ENCODE measurements around the gene CD320. TPM values are rescaled to one million over a fixed set of nuclear protein-coding genes. Genes with fewer than 3 reads are reported as not detected.
"Not testable (repeated sequence)": the region's sequence is repeated elsewhere in the genome, so short reads cannot be mapped to it uniquely, and the experiment has no call there.

CD320 gene
- 68.8 TPM for polyA plus RNA-seq (2013, experiment 1 of 2)
- 67.1 TPM for polyA plus RNA-seq (2013, experiment 2 of 2)

DNA sequence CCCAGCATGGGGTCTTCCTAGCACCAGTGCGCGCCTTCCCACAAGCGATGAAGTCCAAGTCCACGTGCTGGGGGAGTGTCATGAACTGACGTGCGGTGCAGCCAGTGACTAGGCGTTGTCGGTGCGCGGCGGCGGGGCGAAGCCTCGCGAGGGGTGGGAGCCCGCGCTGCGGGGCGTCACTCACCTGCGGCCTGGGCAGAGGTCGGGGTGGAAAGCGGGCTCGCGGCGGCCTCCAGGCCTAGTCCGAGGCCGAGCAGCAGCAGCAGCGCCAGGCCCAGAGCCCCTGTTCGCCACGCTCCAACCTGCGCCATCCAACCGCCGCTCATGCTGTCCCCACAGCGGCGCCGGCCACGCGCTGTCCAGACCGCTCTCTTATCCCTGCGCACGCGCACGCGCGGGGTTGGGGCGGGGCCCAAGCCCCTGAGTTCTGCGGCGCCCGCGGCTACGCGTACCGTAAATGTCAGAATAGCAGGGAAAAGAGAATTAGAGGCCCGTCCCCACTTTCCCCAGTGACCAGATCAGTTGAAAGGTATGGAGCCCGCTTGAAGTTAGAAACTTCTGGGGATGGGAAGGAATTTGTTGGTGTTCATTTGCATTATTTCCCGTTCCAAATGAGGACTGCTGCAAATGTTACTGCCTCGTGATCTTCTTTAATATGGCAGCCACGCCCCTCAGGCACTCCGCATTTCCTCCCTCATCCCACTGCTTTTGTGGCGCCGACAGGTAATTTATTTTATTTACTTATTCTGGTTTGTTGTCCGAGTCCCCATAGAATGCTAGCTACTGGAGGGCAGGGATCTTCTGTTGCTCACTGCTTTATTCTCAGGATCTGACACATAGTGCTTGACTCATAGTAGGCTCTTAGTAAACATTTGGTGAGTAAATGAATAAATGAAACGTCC is at the start of gene CD320:
Gene CD320, minus strand, starts transcription at position 394 of the 902 bp plus-strand sequence. Its CDS starts 68 bp downstream, at position 326.
- H3K27ac ChIP-seq (ENCODE audit: low read depth, low read length), result peak within 1 kb of the TSS; percentile 82
- no peaks in the 10 kb centered on the region for H3K9me3 ChIP-seq (ENCODE audit: insufficient read depth, low read depth, low read length)
- 0 out of 2 replicates have a peak, but pooled peaks cover 3% of the 10 kb centered on the region for H3K4me1 ChIP-seq (ENCODE audit: insufficient read depth, low read length)
- WGBS, result 1% methylated on average over 61 of the region's 63 CpGs
- H3K9ac ChIP-seq (ENCODE audit: low read depth, low read length), result peak within 1 kb of the TSS; percentile 87
- H3K36me3 ChIP-seq (ENCODE audit: insufficient read depth, low read length), result peaks cover 34% of the 10 kb centered on the region
- peak within 1 kb of the TSS; percentile 79 for H3K4me3 ChIP-seq (ENCODE audit: low read length)
- no peaks in the 10 kb centered on the region for H3K27me3 ChIP-seq (ENCODE audit: insufficient read depth, low read length)

GRCh38 chr19:8357007-8357521 is 48.9 kb upstream of the CD320 start:
- H3K4me1 ChIP-seq (ENCODE audit: insufficient read depth, low read length), result peaks cover 13% of the 10 kb centered on the region; the same call in 1 of the 2 replicates
- no peak overlapping the region for H3K4me3 ChIP-seq (ENCODE audit: low read length)
- peaks cover 5% of the 10 kb centered on the region; the same call in 1 of the 2 replicates for H3K27me3 ChIP-seq (ENCODE audit: insufficient read depth, low read length)
- H3K9me3 ChIP-seq (ENCODE audit: insufficient read depth, low read depth, low read length), result no peaks in the 10 kb centered on the region
- WGBS, result 94% methylated on average over 4 of the region's 4 CpGs
- H3K27ac ChIP-seq (ENCODE audit: low read depth, low read length), result no peak overlapping the region
- H3K36me3 ChIP-seq (ENCODE audit: insufficient read depth, low read length), result no peaks in the 10 kb centered on the region
- H3K9ac ChIP-seq (ENCODE audit: low read depth, low read length), result no peak overlapping the region

DNA sequence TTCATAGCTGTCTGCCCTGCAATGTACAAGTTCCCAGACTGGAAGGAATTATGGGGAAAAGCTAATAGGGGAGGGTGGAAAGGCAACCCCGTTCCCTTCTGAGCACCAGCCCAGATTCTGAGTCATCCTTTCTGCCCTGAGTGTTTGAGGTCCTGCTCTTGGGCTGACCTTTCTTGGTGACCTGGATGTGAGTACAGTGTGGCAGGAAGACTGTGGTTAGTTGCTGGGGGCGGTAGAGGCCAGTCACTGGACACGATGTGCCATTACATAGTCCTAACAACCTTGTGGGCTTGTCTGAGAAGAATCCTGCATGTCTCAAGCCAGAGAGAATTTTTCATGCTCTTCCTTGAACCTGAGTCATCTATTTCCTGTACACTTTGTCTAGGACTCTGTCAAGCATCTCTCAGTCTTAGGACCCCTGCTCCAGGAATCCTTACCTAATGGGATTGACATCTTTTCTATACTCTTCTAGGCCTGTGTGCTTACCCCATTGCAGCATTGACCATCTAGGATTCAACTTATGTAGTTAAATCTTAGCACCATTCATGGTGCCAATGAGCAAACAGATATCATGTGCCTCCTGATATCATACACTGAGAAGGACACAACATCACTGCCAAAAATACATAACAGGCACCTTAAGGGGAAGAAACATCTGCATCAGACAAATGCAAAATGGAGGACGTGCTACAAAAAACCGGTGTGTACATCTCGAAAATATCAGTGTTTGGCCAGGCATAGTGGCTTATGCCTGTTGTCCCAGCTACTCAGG is 47.7 kb upstream of the CD320 start:
- WGBS, result 86% methylated on average over 6 of the region's 6 CpGs
- Histone ChIP-seq H3K9ac (ENCODE audit: low read depth, low read length) (no peak overlapping the region), H3K36me3 (ENCODE audit: insufficient read depth, low read length) (no peaks in the 10 kb centered on the region), H3K27ac (ENCODE audit: low read depth, low read length) (no peak overlapping the region), H3K9me3 (ENCODE audit: insufficient read depth, low read depth, low read length) (no peaks in the 10 kb centered on the region), H3K4me1 (ENCODE audit: insufficient read depth, low read length) (peaks cover 10% of the 10 kb centered on the region; the same call in 1 of the 2 replicates), H3K4me3 (ENCODE audit: low read length) (no peak overlapping the region), H3K27me3 (ENCODE audit: insufficient read depth, low read length) (no peaks in the 10 kb centered on the region)

DNA sequence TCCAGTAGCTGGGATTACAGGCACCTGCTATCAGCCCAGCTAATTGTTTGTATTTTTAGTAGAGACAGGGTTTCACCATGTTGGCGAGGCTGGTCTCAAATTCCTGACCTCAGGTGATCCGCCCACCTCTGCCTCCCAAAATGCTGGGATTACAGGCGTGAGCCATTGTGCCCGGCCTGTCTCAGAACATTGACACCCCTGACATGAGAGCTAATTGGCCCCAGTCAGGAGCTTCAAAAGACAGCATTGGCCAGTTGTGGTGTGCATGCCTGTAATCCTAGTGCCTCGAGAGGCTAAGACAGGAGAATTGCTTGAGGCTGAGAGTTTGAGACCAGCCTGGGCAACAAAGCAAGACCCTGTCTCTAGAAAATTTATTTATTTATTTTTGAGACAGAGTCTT is 44.7 kb upstream of the CD320 start:
- not testable (repeated sequence) for H3K27ac ChIP-seq (ENCODE audit: low read depth, low read length); H3K27me3 ChIP-seq (ENCODE audit: insufficient read depth, low read length); H3K36me3 ChIP-seq (ENCODE audit: insufficient read depth, low read length); H3K9ac ChIP-seq (ENCODE audit: low read depth, low read length); H3K9me3 ChIP-seq (ENCODE audit: insufficient read depth, low read depth, low read length)
- H3K4me1 ChIP-seq (ENCODE audit: insufficient read depth, low read length), result peaks cover 10% of the 10 kb centered on the region; the same call in 1 of the 2 replicates
- WGBS, result 52% methylated on average over 5 of the region's 5 CpGs
- peak overlapping the region; percentile 40 for H3K4me3 ChIP-seq (ENCODE audit: low read length)

DNA sequence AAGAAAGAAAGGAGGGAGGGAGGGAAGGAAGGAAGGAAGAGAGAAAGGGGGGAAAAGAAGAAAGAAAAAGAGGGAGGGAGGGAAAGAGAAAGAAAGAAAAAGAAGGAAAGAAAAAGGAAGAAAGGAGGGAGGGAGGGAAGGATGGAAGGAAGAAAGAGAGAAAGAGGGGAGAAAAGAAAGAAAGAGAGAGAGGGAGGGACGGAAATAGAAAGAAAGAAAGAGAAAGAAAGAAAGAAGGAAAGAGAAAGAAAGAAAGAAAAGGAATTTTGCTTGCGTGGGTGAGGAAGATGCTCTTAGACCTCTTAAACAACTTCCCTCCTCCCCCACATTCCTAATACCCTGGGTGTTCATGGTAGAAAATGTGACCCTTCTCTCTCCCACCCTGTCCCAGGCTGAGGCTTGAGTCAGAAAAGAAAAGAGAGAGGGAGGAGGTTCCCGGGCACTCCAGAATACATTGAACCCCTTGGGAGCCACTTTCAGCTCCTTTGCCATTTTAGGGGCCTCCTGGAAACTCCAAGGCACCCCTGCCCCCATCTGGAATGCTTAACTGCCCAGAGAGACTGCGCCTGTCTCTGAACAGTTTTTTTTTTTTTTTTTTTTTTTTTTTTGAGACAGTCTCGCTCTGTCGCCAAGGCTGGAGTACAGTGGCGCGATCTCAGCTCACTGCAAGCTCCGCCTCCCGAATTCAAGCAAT is 44.1 kb upstream of the CD320 start:
- Histone ChIP-seq H3K36me3 (ENCODE audit: insufficient read depth, low read length) (no peaks in the 10 kb centered on the region), H3K27ac (ENCODE audit: low read depth, low read length) (no peak overlapping the region; the same call in 1 of the 2 replicates), H3K9me3 (ENCODE audit: insufficient read depth, low read depth, low read length) (no peaks in the 10 kb centered on the region), H3K4me3 (ENCODE audit: low read length) (peak overlapping the region; percentile 40), H3K27me3 (ENCODE audit: insufficient read depth, low read length) (no peaks in the 10 kb centered on the region), H3K4me1 (ENCODE audit: insufficient read depth, low read length) (peaks cover 10% of the 10 kb centered on the region; the same call in 1 of the 2 replicates), H3K9ac (ENCODE audit: low read depth, low read length) (peak overlapping the region; percentile 36; the same call in 1 of the 2 replicates)
- WGBS, result 26% methylated on average over 9 of the region's 10 CpGs

DNA sequence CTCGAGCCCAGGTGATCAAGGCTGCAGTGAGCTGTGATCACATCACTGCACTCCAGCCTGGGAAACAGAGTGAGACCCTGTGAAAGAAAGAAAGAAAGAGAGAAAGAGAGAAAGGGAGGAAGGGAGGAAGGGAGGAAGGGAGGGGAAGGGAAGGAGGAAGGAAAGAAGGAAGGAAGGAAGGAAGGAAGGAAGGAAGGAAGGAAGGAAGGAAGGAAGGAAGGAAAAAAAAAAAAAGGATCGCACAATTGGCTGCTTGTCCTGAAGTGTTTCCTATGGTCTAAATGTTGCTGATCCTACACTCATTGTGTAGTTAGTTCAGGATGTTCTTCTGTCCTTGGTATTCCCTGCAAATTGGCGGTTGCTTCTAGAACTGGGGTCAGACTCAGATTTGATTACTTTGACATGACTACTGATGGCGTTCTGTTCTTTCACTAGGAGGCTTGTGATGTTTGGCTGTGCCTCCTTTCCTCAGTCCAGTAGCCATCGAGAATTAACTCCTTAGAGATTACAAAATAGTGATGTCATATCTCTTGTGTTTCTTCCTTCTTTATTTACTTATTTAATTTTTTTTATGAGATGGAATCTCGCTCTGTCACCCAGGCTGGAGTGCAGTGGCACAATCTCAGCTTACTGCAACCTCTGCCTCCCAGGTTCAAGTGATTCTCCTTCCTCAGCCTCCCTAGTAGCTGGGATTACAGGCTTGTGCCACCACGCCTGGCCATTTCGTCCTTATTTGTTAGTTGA is 41.6 kb upstream of the CD320 start:
- H3K9ac ChIP-seq (ENCODE audit: low read depth, low read length), result not testable (repeated sequence)
- peaks cover 10% of the 10 kb centered on the region; the same call in 1 of the 2 replicates for H3K4me1 ChIP-seq (ENCODE audit: insufficient read depth, low read length)
- WGBS, result 92% methylated on average over 6 of the region's 8 CpGs

DNA sequence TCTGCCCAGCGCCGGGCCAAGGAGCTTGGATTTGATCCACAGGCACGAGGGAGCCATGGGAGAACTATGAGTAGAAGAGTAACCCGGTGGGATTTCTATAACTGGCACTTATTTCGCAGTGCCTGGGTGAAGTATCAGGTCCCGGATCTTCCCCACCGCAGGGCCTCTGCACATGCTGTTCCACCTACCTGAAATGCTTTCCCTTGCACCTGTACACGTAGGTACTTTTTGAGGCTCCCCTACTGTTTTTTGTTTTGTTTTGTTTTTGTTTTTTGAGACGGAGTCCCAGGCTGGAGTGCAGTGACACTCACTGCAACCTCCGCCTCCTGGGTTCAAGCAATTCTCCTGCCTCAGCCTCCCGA is 35.3 kb upstream of the CD320 start:
- H3K4me3 ChIP-seq (ENCODE audit: low read length), result 0 out of 2 replicates have a peak overlapping the region, but pooled peaks have one; percentile 73
- H3K27ac ChIP-seq (ENCODE audit: low read depth, low read length), result no peak overlapping the region
- 55% methylated on average over 11 of the region's 11 CpGs for WGBS

More for the DNA sequence above, 41.6 kb upstream of the CD320 start:
- not testable (repeated sequence) for H3K4me3 ChIP-seq (ENCODE audit: low read length); H3K27me3 ChIP-seq (ENCODE audit: insufficient read depth, low read length); H3K9me3 ChIP-seq (ENCODE audit: insufficient read depth, low read depth, low read length); H3K27ac ChIP-seq (ENCODE audit: low read depth, low read length); H3K36me3 ChIP-seq (ENCODE audit: insufficient read depth, low read length)

GRCh38 chr19:8342684-8343482 is 34.7 kb upstream of the CD320 start, which contains the start of gene KANK3:
KANK3 (minus strand) TSS chr19:8343262; CDS start chr19:8337828, 5,434 bp downstream.
- 5% methylated on average over 63 of the region's 65 CpGs for WGBS
- H3K9ac ChIP-seq (ENCODE audit: low read depth, low read length), result peak within 1 kb of the TSS; percentile 41; the same call in 1 of the 2 replicates
- H3K27ac ChIP-seq (ENCODE audit: low read depth, low read length), result no peak within 1 kb of the TSS
- peaks cover 33% of the 10 kb centered on the region for H3K27me3 ChIP-seq (ENCODE audit: insufficient read depth, low read length)
- H3K36me3 ChIP-seq (ENCODE audit: insufficient read depth, low read length), result no peaks in the 10 kb centered on the region
- H3K4me3 ChIP-seq (ENCODE audit: low read length), result peak within 1 kb of the TSS; percentile 73
- no peaks in the 10 kb centered on the region for H3K9me3 ChIP-seq (ENCODE audit: insufficient read depth, low read depth, low read length)
- no peaks in the 10 kb centered on the region for H3K4me1 ChIP-seq (ENCODE audit: insufficient read depth, low read length)

More for the DNA sequence above, 35.3 kb upstream of the CD320 start:
- peaks cover 33% of the 10 kb centered on the region for H3K27me3 ChIP-seq (ENCODE audit: insufficient read depth, low read length)
- no peak overlapping the region for H3K9ac ChIP-seq (ENCODE audit: low read depth, low read length)
- no peaks in the 10 kb centered on the region for H3K9me3 ChIP-seq (ENCODE audit: insufficient read depth, low read depth, low read length)
- no peaks in the 10 kb centered on the region for H3K36me3 ChIP-seq (ENCODE audit: insufficient read depth, low read length)
- H3K4me1 ChIP-seq (ENCODE audit: insufficient read depth, low read length), result no peaks in the 10 kb centered on the region

GRCh38 chr19:8342316-8342683 is 34.1 kb upstream of the CD320 start:
- H3K27me3 ChIP-seq (ENCODE audit: insufficient read depth, low read length), result peaks cover 36% of the 10 kb centered on the region
- no peak overlapping the region for H3K27ac ChIP-seq (ENCODE audit: low read depth, low read length)
- H3K4me3 ChIP-seq (ENCODE audit: low read length), result peak overlapping the region; percentile 73; the same call in 1 of the 2 replicates
- no peaks in the 10 kb centered on the region for H3K36me3 ChIP-seq (ENCODE audit: insufficient read depth, low read length)
- no peaks in the 10 kb centered on the region for H3K9me3 ChIP-seq (ENCODE audit: insufficient read depth, low read depth, low read length)
- no peaks in the 10 kb centered on the region for H3K4me1 ChIP-seq (ENCODE audit: insufficient read depth, low read length)
- H3K9ac ChIP-seq (ENCODE audit: low read depth, low read length), result no peak overlapping the region
- 47% methylated on average over 14 of the region's 14 CpGs for WGBS
